ENCODE data around the gene PCDH19.
"Not testable (repeated sequence)": the region's sequence is repeated elsewhere in the genome, so short reads cannot be mapped to it uniquely, and the experiment has no call there.

Gene PCDH19, protein sequence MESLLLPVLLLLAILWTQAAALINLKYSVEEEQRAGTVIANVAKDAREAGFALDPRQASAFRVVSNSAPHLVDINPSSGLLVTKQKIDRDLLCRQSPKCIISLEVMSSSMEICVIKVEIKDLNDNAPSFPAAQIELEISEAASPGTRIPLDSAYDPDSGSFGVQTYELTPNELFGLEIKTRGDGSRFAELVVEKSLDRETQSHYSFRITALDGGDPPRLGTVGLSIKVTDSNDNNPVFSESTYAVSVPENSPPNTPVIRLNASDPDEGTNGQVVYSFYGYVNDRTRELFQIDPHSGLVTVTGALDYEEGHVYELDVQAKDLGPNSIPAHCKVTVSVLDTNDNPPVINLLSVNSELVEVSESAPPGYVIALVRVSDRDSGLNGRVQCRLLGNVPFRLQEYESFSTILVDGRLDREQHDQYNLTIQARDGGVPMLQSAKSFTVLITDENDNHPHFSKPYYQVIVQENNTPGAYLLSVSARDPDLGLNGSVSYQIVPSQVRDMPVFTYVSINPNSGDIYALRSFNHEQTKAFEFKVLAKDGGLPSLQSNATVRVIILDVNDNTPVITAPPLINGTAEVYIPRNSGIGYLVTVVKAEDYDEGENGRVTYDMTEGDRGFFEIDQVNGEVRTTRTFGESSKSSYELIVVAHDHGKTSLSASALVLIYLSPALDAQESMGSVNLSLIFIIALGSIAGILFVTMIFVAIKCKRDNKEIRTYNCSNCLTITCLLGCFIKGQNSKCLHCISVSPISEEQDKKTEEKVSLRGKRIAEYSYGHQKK (N-terminal part only)

DNA sequence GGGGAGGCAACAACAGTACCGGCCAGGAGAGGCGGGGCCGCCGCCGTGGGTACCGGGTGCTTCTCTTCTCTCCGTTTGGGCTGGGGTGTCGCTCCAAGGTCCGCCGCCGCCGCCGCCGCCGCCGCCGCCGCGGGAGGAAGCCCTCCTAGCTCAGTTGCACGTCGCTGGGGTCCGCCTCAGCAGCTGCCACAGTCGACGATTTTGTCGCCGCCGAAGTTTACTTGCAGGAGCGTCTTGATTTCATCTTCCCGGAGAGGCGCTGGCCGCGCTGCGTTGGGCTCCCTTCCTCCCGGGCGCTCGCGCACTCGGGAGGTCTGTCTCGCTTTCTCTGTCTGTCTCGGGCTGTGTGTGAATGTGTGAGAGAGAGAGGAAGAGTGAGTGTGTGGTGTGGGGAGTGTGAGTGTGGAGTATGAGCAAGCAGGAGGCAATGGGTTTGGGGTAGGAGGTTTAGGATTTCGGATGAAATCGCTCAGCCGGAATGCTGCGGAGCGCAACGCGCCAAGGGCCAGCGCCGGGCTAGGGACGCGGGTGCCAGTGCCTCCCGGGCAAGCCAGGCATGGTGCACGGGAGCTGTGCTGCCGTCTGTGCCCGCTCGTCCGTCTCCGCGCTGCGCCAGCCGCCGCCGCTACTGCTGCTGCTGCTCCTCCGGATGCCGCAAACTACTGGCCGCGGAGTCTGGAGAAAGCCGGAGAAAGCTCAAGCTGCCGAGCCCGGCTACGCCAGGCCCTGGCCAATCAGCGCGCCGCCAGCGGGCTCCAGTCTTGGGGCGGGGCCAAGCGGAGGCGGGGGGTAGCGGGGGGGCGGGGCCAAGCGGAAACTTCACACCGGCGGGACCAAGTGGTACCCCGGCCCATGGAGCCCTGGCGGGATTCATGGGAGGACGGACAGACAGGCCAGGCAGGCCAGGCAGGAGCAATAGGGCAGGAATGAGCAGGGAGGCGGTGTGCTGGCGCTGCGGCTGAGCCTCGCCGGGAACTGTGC is at the start of gene PCDH19:
Gene PCDH19 (minus strand): TSS at position 664 of the 981 bp plus-strand sequence. CDS start 1,676 bp downstream, outside the sequence.
- DNase-seq = peak; percentile 58

GRCh38 chrX:100449696-100450608 is 39.9 kb upstream of the PCDH19 start:
- DNase-seq = no peak

DNA sequence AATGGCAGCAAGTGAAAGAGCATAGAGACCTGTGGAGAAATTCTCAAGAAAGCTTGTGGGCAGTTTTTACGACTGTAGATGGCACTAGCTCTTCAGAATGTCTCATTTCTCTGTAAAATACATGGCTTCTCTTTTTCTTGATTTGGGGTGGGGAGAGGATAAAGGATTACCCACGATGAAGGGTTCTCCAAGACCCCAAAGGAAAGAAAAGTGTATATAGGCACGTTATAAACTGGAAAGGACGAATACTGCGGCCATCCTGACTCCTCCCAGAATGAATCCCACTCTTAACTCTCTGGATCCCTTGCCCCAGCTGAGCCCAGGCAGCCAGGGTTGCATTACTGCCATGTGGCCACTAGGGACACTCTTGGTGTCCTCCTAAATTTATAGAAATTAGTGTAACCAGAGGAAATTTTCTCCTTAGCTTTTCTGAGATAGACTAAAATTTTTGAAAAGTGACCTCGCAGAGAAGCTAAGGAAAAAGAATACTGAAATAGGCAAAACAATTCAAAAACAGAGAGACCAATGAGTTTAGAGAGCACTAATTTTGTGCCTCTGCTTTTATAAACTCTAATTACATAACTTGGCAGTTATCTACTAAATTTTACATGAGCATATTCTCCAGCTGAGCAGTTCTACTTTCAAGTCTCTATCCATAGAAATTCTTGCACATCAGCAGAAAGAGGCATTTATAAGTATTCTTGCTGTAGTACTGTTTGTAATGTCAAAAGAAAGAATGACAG is 37.8 kb upstream of the PCDH19 start:
- no peak for DNase-seq

DNA sequence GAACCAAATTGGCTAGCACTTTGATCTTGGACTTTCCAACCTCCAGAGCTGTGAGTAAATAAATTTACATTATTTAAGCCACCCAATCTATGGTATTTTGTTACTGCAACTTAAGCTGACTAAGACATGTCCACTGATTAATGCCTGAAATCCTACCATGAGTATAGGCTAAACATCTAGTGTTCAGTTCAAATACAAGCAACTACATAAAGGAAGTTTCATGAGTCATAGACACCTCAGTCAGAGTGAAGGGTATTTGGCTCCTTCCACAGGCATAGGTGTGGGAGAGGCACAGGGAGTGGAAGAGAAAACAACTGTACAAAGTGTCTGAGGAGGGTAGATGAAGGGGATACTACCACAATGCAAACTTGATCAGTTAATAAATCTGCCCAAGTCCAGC is 35.5 kb upstream of the PCDH19 start:
- no peak for DNase-seq

DNA sequence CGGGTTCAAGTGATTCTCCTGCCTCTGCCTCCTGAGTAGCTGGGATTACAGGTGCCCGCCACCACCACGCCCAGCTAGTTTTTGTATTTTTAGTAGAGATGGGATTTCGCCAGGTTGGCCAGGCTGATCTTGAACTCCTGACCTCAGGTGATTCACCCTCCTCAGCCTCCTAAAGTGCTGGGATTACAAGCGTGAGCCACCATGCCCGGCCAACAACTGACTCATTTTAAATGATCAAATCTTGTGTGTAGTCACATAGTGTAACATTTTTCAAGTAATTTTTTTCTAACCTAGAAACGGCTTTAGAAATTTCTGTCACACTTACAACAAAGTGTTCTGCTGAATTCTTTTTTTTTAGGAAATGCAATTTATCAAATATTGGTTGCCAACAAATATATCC is 31.2 kb upstream of the PCDH19 start:
- not testable (repeated sequence) for DNase-seq

DNA sequence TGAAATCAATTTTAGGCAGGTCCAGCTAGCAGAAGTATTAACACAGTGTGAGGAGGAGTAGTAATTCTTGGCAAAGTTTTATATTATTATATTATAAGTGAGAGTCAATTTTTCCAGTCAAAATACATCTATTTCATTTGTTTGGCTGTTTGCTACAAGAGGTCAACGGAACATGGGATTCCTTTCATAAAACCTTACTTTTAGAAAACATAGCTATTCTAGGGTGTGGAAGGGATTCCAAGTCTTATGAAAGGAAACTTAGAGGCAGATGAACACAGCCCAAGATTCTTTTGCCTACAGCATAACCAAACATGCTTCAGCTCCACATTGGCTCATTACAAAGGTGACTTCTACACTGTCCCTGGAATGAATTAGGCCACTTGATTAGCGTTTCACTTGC is 29.9 kb upstream of the PCDH19 start:
- no peak for DNase-seq

GRCh38 chrX:100435726-100436125 is 25.7 kb upstream of the PCDH19 start:
- DNase-seq = no peak

GRCh38 chrX:100424012-100424411 is 13.9 kb upstream of the PCDH19 start:
- no peak for DNase-seq

DNA sequence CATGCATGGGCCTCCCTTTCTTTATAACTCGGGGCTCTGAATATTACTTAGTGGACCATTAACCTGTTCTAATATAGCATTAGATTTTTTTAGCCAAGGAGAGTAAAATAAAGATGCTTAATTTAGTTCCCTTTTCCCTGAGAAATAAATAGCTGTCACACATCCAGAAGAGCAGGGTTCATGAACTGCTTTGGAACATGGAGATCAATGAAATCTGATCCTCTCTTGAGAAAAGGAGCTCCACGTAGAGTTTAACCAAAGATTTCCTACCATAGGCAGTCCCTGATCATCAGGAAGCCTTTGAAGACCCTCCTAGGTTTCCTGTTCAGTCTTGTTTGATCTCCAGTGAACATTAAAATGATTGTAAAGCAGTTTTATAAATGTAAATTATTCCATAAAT is 8.5 kb upstream of the PCDH19 start:
- no peak for DNase-seq

GRCh38 chrX:100417681-100418080 is 7.6 kb upstream of the PCDH19 start:
- peak; percentile 18 for DNase-seq

GRCh38 chrX:100413229-100413628 is 3.2 kb upstream of the PCDH19 start:
- peak; percentile 74 for DNase-seq

GRCh38 chrX:100411802-100412715 is 2.0 kb upstream of the PCDH19 start:
- no peak for DNase-seq

DNA sequence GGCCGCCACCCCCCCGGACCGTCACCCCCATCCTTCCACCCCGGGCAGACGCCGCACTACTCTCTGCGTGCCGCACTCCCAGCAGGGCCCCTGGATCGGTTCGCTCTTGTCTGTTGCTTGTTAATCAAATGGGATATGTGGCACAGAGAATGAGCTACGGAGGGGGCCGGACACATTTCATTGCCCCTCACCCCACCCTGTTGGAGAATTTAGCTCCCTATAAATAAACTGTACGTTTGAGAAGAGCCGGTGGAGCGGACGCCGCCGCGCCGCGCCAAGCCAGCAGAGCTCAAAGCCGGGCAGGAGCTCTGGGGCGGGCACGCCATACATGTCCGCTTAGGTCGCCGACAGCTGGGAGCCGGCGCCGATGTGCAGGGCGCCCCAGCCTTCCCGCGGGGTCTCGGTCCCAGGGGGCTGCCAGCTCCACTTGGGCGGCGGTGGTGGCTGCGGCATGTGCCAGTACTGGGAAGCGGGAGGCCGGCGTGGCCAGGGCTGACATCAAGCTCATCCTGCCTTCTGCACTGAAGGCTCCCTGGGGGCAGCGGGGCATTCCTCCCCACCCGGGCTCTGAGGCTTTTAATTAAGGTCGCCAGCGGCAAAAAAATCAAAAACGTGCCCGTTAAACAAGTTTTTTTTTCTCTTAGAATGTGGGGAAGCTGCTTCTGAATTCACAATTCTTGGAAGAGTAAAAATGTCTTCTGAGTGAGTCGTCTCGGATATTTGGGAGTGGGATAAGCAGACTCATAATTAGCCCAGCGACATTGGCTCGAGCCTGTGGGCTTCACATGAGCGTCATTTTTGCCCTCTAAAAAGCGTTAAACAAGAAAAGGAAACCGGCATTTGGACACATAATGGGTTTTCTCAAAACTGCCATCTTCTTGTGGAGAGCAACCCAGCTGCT is 1.1 kb upstream of the PCDH19 start:
- DNase-seq = no peak

DNA sequence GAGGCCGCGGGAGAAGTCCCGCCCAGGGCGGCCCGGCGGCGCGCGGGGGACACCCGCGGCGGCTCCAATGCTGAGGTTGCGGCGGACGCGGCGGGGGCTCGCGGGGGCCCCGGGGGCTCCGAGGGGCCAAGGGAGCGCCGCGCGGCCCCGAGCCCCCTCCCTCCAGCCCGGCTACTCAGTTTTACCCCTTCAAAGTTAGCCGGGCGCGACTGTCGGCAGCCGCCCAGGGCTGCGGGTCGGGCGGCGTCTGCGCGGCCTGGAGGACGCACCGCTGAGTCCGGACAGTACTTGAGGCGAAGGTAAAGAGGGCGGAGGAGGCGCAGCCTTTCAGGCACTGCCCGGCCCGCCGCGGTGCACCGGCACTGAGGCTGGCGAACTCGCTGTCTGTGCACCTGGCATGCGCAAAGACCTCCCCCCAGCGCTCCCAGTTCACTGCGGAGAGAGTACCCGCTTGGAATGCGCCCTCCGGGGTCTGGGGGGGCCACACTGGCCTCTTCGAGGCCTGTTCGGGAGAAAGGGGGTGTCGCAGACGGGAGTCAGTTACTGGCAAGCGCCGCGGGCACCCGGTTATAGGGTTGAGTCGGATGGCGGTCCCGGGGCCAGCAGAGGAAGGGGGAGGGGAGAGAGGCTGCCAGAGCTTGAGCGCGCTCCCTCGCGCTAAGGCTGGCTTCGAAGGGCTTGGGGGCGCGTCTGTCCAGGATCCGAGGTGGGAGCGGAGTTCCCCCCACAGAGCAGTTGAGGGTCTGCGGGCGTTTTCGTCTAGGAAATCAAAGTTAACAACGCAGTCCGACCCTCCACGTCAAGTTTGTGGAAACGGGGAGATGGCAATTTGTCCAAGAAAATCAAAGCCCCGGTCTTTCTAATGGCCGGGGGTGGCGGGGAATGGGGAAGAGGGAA is 1.1 kb downstream of the PCDH19 start:
- DNase-seq = no peak

DNA sequence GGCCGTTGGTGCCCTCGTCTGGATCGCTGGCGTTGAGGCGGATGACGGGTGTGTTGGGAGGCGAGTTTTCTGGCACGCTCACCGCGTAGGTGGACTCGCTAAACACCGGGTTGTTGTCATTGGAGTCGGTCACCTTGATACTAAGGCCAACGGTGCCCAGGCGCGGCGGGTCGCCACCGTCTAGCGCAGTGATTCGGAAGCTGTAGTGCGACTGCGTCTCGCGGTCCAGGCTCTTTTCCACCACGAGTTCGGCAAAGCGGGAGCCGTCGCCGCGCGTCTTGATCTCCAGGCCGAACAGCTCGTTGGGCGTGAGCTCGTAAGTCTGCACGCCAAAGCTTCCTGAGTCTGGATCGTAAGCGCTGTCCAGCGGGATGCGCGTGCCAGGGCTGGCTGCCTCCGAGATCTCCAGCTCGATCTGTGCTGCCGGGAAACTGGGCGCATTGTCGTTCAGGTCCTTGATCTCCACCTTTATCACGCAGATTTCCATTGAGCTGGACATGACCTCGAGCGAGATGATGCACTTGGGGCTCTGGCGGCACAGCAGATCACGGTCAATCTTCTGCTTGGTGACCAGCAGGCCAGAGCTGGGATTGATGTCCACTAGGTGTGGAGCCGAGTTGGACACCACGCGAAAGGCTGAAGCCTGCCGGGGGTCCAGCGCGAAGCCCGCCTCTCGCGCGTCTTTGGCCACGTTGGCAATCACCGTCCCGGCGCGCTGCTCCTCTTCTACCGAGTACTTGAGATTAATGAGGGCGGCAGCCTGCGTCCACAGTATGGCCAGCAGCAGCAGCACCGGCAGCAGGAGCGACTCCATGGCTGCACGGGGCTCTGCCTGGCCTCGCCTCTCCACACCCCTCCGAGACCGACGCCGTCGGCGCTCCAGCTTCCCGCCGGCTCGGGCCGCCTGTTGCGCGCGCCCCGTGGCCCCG is 2.0 kb downstream of the PCDH19 start:
- DNase-seq = no peak

GRCh38 chrX:100407147-100407783 is 2.8 kb downstream of the PCDH19 start:
- no peak for DNase-seq

Measured in NCI-H2227 treated with DMSO at 0.1 percent for 48 hours (cell line).